GM18870 (cell line): Measurements from ENCODE around the gene NPHP1.
"Not testable (repeated sequence)": the region's sequence is repeated elsewhere in the genome, so short reads cannot be mapped to it uniquely, and the experiment has no call there.

Experiments used
- ATAC-seq: cut with Tn5 transposase; IDR thresholded peaks from one replicate; pipeline ENCODE4 v1.9.1; 2021; ENCODE audit warnings: moderate library complexity; ENCODE audit not compliant: unreplicated experiment

Gene NPHP1

GRCh38 chr2:110105183-110105582 is 99.6 kb downstream of the NPHP1 start:
- ATAC-seq, result no peak

GRCh38 chr2:110104025-110104771 is 100.6 kb downstream of the NPHP1 start:
- ATAC-seq, result no peak

GRCh38 chr2:110103061-110103961 is 101.5 kb downstream of the NPHP1 start:
- no peak for ATAC-seq

GRCh38 chr2:110101901-110102803 is 102.7 kb downstream of the NPHP1 start:
- no peak for ATAC-seq

GRCh38 chr2:110101280-110101844 is 103.5 kb downstream of the NPHP1 start:
- ATAC-seq, result no peak

- not testable (repeated sequence) for ATAC-seq
Measured at GRCh38 chr2:110100880-110101279, 103.9 kb downstream of the NPHP1 start.

- ATAC-seq, result no peak
Measured at GRCh38 chr2:110100480-110100879, 104.3 kb downstream of the NPHP1 start.

- no peak for ATAC-seq
Measured at GRCh38 chr2:110099471-110100225, 105.2 kb downstream of the NPHP1 start.

- no peak for ATAC-seq
Measured at GRCh38 chr2:110099038-110099425, 105.8 kb downstream of the NPHP1 start.

GRCh38 chr2:110097506-110098220 is 107.2 kb downstream of the NPHP1 start:
- ATAC-seq, result no peak

- ATAC-seq, result no peak
Measured at GRCh38 chr2:110095994-110096633, 108.7 kb downstream of the NPHP1 start.

GRCh38 chr2:110094884-110095534 is 109.8 kb downstream of the NPHP1 start:
- not testable (repeated sequence) for ATAC-seq

GRCh38 chr2:110093924-110094323 is 110.9 kb downstream of the NPHP1 start:
- not testable (repeated sequence) for ATAC-seq

- not testable (repeated sequence) for ATAC-seq
Measured at GRCh38 chr2:110090164-110090563, 114.6 kb downstream of the NPHP1 start.

- not testable (repeated sequence) for ATAC-seq
Measured at GRCh38 chr2:110083757-110084156, 121.1 kb downstream of the NPHP1 start.

GRCh38 chr2:110083162-110083561 is 121.7 kb downstream of the NPHP1 start:
- not testable (repeated sequence) for ATAC-seq

GRCh38 chr2:110078104-110078503 is 126.7 kb downstream of the NPHP1 start:
- not testable (repeated sequence) for ATAC-seq

- not testable (repeated sequence) for ATAC-seq
Measured at GRCh38 chr2:110075896-110076295, 128.9 kb downstream of the NPHP1 start.
